HG03066 (cell line): Measurements from ENCODE around the gene TMPRSS13.
"Not testable (repeated sequence)": the region's sequence is repeated elsewhere in the genome, so short reads cannot be mapped to it uniquely, and the experiment has no call there.

ENCODE experiments used
- ATAC-seq: cut with Tn5 transposase; IDR thresholded peaks from one replicate; pipeline ENCODE4 v1.9.1; 2021; ENCODE audit warnings: low read depth; ENCODE audit not compliant: unreplicated experiment

Gene TMPRSS13

GRCh38 chr11:117950993-117951961, 22.1 kb upstream of the TMPRSS13 start:
- ATAC-seq, result peak; percentile 61

- no peak for ATAC-seq
These were observed 21.1 kb upstream of the TMPRSS13 start for GRCh38 chr11:117950301-117950700.

GRCh38 chr11:117949062-117949461, 19.9 kb upstream of the TMPRSS13 start:
- no peak for ATAC-seq

GRCh38 chr11:117948466-117948865, 19.3 kb upstream of the TMPRSS13 start:
- ATAC-seq, result not testable (repeated sequence)

- not testable (repeated sequence) for ATAC-seq
These were observed 18.5 kb upstream of the TMPRSS13 start for GRCh38 chr11:117947751-117948150.

- no peak for ATAC-seq
These were observed 17.8 kb upstream of the TMPRSS13 start for GRCh38 chr11:117946842-117947526.

- ATAC-seq, result no peak
These were observed 17.1 kb upstream of the TMPRSS13 start for GRCh38 chr11:117946156-117946841.

GRCh38 chr11:117945047-117945810, 16.0 kb upstream of the TMPRSS13 start:
- ATAC-seq, result no peak

GRCh38 chr11:117944554-117944953, 15.4 kb upstream of the TMPRSS13 start:
- ATAC-seq, result no peak

- ATAC-seq, result no peak
These were observed 12.9 kb upstream of the TMPRSS13 start for GRCh38 chr11:117941976-117942654.

GRCh38 chr11:117941163-117941707, 12.0 kb upstream of the TMPRSS13 start:
- ATAC-seq, result no peak

GRCh38 chr11:117940736-117941135, 11.5 kb upstream of the TMPRSS13 start:
- ATAC-seq, result no peak

GRCh38 chr11:117936973-117937372, 7.8 kb upstream of the TMPRSS13 start:
- no peak for ATAC-seq

- no peak for ATAC-seq
These were observed 5.5 kb upstream of the TMPRSS13 start for GRCh38 chr11:117934526-117935307.

- ATAC-seq, result no peak
These were observed 4.7 kb upstream of the TMPRSS13 start for GRCh38 chr11:117933930-117934329.

- ATAC-seq, result no peak
These were observed 4.3 kb upstream of the TMPRSS13 start for GRCh38 chr11:117933475-117933874.

GRCh38 chr11:117932947-117933346, 3.7 kb upstream of the TMPRSS13 start:
- no peak for ATAC-seq

GRCh38 chr11:117932426-117932825, 3.2 kb upstream of the TMPRSS13 start:
- no peak for ATAC-seq

GRCh38 chr11:117931971-117932370, 2.8 kb upstream of the TMPRSS13 start:
- no peak for ATAC-seq
